ENCODE measurements around the gene PEX6.
A peak's percentile ranks its signal among the peaks of the same experiment; 100 is the strongest.

The PEX6 gene

GRCh38 chr6:42993445-42993844, 14.5 kb upstream of the PEX6 start:
- no peak for DNase-seq (ENCODE audit: low read depth)
- H3K4me3 ChIP-seq (ENCODE audit: low read depth, low read length) = no peak overlapping the region
- no peak for TF ChIP-seq POLR2A (IDR thresholded peaks at IDR 0.05; ENCODE audit: extremely low read depth, insufficient read length)
- TF ChIP-seq MYC (IDR thresholded peaks at IDR 0.05; ENCODE audit: low read depth, low read length) = no peak
- no peak for TF ChIP-seq MAX (IDR thresholded peaks at IDR 0.05; ENCODE audit: low read depth, low read length)
- no peak for TF ChIP-seq CTCF (IDR thresholded peaks at IDR 0.05; ENCODE audit: low read depth, low read length)

- H3K4me3 ChIP-seq (ENCODE audit: low read depth, low read length) = no peak overlapping the region
- DNase-seq (ENCODE audit: low read depth) = no peak
- TF ChIP-seq MAX (IDR thresholded peaks at IDR 0.05; ENCODE audit: low read depth, low read length) (no peak), MYC (IDR thresholded peaks at IDR 0.05; ENCODE audit: low read depth, low read length) (no peak), CTCF (IDR thresholded peaks at IDR 0.05; ENCODE audit: low read depth, low read length) (no peak), POLR2A (IDR thresholded peaks at IDR 0.05; ENCODE audit: extremely low read depth, insufficient read length) (no peak)
These were observed 10.9 kb upstream of the PEX6 start for GRCh38 chr6:42989923-42990322.

GRCh38 chr6:42988486-42989020, 9.6 kb upstream of the PEX6 start:
- TF ChIP-seq CTCF (IDR thresholded peaks at IDR 0.05; ENCODE audit: low read depth, low read length) (no peak), POLR2A (IDR thresholded peaks at IDR 0.05; ENCODE audit: extremely low read depth, insufficient read length) (no peak), MYC (IDR thresholded peaks at IDR 0.05; ENCODE audit: low read depth, low read length) (no peak), MAX (IDR thresholded peaks at IDR 0.05; ENCODE audit: low read depth, low read length) (no peak)
- no peak for DNase-seq (ENCODE audit: low read depth)
- no peak overlapping the region for H3K4me3 ChIP-seq (ENCODE audit: low read depth, low read length)

GRCh38 chr6:42987533-42988451, 8.8 kb upstream of the PEX6 start:
- no peak for DNase-seq (ENCODE audit: low read depth)
- H3K4me3 ChIP-seq (ENCODE audit: low read depth, low read length) = no peak overlapping the region
- TF ChIP-seq MYC (IDR thresholded peaks at IDR 0.05; ENCODE audit: low read depth, low read length) (no peak), CTCF (IDR thresholded peaks at IDR 0.05; ENCODE audit: low read depth, low read length) (no peak), POLR2A (IDR thresholded peaks at IDR 0.05; ENCODE audit: extremely low read depth, insufficient read length) (no peak), MAX (IDR thresholded peaks at IDR 0.05; ENCODE audit: low read depth, low read length) (no peak)

- TF ChIP-seq POLR2A (IDR thresholded peaks at IDR 0.05; ENCODE audit: extremely low read depth, insufficient read length) (no peak), MAX (IDR thresholded peaks at IDR 0.05; ENCODE audit: low read depth, low read length) (no peak), CTCF (IDR thresholded peaks at IDR 0.05; ENCODE audit: low read depth, low read length) (no peak), MYC (IDR thresholded peaks at IDR 0.05; ENCODE audit: low read depth, low read length) (no peak)
- peak; percentile 52 for DNase-seq (ENCODE audit: low read depth)
- peak overlapping the region; percentile 61 for H3K4me3 ChIP-seq (ENCODE audit: low read depth, low read length)
These were observed 6.0 kb upstream of the PEX6 start for GRCh38 chr6:42984924-42985475.

Data from NB4 (cell line).